Upper lobe of left lung (tissue), 4 donors: Measurements from ENCODE around the gene GSG1.
A peak's percentile ranks its signal among the peaks of the same experiment; 100 is the strongest.

Source experiments
- CTCF ChIP-seq, 6 experiments: fragments of 450-650 bp in 4 of 6; fragments of 200-600 bp in 2 of 6; sonication (generic) in 2 of 6; IDR thresholded peaks; one replicate each; pipeline ENCODE4 v1.5.1; 2016 to 2019; ENCODE audit warnings: antibody characterized with exemption in 6 of 6
- POLR2A ChIP-seq, 4 donors: fragments of 450-650 bp; IDR thresholded peaks; one replicate each; pipeline ENCODE4 v1.5.1; 2016 to 2017; ENCODE audit warnings: antibody characterized with exemption in 4 of 4, mild to moderate bottlenecking in 2 of 4
- POLR2AphosphoS5 ChIP-seq, 2 donors: sonication (generic); formaldehyde crosslinking; IDR thresholded peaks; one replicate each; pipeline ENCODE4 v1.5.1; 2017; ENCODE audit warnings: antibody characterized with exemption in 2 of 2

- TF ChIP-seq CTCF (IDR thresholded peaks at IDR 0.05) (peak in 3 of 6 experiments; percentile 37 to 49 (median 40)), POLR2AphosphoS5 (IDR thresholded peaks at IDR 0.05) (peak in 1 of 2 donors; percentile 23), POLR2A (IDR thresholded peaks at IDR 0.05) (peak in 1 of 4 donors; percentile 45)
Measured at GRCh38 chr12:13044002-13044905, 59.2 kb downstream of the GSG1 start, which contains the start of gene FAM234B.
